CD1c-positive myeloid dendritic cell (primary cell): ENCODE measurements around the gene GNG13.
"Not testable (repeated sequence)": the region's sequence is repeated elsewhere in the genome, so short reads cannot be mapped to it uniquely, and the experiment has no call there.

ENCODE experiments used
- DNase-seq: peaks from one replicate; pipeline ENCODE4 v3.0.0-alpha.2; 2016; ENCODE audit errors: extremely low spot score

The GNG13 gene

DNA sequence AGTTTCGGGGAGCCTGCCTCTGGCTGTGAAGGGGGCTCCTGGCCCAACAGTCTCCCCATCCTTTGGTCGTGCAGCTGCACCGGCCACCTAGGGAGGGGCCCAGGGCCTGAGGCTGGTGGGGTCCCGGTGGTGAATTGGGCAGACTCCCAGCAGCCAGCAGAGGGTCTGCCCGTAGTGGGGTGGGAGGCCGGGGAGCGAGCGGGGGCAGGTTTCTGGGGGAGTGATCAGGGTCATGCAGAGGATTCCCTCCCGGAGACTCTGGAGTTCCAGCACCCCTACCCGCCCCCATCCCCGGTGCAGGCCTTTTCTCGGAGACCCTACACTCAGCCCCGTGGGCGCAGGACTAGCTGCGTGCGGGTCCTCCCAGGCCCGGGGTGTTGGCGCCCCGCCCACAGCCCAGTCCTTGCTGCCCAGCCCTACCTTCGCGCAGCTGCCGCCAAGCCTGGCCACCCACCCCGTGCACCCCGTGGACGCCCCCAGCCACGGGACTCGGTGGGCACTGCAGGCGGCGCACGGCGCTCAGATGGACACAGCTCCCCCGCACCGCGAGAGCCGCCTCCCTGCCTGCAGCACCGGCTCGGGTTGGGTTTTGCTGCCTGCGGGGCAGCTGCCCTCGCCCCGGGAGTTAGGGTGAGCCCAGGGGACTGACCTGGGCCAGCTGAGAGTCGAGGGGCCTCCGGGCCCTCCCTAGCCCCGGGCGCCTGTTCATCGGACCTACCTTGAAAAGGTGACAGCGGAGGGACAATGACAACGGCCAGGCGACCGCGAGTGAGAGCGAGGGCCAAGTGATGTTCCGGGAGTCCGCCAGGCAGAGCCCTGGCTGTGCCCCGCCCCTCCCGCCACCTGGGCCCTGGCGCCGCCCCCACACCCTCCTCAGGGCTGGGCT, at the start of gene GNG13:
Gene GNG13, minus strand, starts transcription at position 787 of the 886 bp plus-strand sequence. CDS start 1,657 bp downstream, outside the sequence.
- no peak for DNase-seq

- no peak for DNase-seq
Measured at GRCh38 chr16:848510-849253, 48.1 kb upstream of the GNG13 start.

- no peak for DNase-seq
Measured at GRCh38 chr16:847681-848445, 47.3 kb upstream of the GNG13 start.

DNA sequence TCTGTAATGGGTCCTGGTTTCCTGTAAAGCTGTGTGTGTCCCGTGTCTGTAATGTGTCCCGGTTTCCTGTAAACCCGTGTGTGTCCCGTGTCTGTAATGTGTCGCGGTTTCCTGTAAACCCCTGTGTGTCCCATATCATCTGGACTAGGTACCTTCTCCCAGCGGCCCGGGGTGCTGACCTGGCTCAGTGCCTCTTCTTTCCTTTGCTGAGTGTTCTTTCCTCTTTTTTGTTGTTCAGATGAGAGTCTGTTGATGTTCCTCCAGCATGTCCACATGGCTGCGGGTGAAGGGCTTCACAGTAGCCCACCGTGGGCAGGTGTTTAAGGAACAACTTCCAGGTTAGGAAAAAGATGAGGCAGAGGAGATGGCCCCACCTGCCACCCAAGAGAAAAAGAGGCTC, 46.6 kb upstream of the GNG13 start:
- no peak for DNase-seq

- DNase-seq = no peak
Measured at GRCh38 chr16:845351-845745, 44.8 kb upstream of the GNG13 start.

DNA sequence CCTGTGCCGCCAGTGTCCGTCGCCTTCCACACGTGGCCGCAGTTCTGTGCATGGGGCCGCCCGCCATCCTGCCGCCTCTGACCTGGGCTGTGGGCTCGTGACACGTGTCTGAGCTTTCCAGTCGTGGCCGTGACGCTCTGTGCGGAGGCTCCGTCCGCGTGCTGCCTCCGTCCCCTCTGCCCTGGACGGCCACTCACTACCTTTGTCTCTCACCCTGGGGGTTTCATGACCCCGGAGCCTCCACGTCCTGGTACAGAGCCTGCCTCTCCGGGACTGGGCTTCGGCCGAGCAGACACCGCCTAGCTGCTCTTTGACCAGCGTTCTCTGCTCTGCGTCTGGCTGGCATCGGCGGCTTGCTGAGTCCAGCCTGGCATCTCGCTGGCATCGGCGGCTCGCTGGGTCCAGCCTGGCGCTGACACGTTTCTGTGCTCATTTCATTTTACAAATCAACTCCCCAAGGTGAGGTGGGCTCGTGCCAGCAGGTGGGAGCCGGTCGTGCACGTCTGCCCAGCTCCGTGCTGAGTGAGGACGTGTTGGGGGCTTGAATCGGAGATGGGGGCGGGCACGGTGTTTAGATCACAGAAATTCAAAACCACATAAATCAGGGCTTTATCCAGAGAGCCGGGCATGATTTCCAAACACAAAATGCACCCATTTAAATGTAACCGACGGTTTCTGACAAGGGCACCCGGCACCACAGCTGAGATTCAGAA, 44.3 kb upstream of the GNG13 start:
- DNase-seq = no peak

DNA sequence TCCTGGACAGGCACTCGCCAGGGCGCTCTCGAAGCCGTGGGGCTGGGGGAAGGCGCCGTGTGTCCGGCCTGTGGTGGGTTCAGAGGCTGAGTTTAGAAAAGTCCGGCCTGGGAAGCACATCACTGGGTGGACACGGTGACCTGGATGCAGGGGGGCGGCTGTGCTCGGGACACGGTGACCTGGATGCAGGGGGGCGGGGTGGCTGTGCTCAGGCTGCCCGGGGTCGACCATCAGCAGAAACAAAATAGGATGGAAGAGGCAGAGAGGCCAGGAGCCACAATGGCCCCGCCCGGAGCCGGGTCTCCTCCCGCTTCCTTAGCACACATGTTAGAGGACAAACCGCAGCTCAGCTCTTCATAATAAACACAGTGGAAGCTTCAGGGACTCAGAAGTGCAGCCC, 43.2 kb upstream of the GNG13 start:
- no peak for DNase-seq

- DNase-seq = no peak
Measured at GRCh38 chr16:842711-843560, 42.4 kb upstream of the GNG13 start.

GRCh38 chr16:842061-842476, 41.5 kb upstream of the GNG13 start:
- DNase-seq = no peak

GRCh38 chr16:841455-842060, 41.0 kb upstream of the GNG13 start:
- DNase-seq = no peak

- DNase-seq = no peak
Measured at GRCh38 chr16:840561-841454, 40.3 kb upstream of the GNG13 start.

DNA sequence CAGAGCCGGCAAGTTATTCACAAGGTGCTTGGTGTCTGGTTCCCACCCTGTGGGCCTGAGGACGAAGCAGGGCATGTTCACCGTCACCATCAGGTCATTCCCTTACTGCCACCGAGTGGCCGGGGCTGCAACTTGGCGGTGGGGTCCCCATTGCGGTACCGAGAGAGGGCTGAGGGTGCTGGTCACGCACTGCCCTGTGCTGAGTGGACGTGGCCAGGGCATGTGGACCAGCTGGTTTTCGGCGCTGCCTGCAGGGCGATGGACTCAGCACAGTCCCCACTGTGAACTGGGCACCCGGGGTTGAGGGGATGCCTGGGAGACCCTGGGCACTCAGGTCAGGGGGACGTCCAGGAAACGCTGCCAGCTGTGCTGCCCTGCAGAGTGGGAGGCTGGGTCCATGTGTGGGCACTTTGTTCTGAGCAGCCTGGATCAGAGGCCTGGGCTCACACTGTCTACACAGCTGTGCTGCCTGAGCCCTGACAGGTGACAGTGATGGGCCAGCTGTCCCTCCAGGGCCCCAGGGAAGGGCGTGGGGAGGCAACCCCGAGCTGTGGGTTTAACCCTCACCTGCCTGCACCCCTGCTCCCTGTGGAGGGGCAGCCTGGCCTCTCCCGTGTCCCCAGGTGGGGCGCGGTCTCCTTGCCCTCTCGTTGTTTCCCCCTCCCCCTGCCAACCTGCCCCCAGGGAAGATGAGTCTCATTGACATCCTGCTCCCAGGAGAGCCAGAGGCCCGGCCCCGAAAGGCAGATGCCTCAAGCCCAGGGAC, 39.3 kb upstream of the GNG13 start:
- no peak for DNase-seq

GRCh38 chr16:838741-839140, 38.2 kb upstream of the GNG13 start:
- DNase-seq = no peak

DNA sequence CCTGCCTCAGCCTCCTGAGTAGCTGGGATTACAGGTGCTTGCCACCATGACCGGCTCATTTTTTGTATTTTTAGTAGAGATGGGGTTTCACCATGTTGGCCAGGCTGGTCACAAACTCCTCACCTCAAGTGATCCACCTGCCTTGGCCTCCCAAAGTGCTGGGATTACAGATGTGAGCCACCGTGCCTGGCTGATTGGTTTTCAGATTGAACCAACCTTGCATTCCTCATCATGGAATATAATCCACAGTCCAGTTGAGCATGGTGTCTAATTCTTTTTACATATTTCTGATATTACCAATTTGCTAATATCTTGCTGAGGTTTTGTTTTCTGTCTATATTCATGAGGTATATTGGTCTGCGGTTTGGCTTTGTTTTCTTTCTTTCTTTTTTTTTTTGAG, 36.3 kb upstream of the GNG13 start:
- DNase-seq = not testable (repeated sequence)

DNA sequence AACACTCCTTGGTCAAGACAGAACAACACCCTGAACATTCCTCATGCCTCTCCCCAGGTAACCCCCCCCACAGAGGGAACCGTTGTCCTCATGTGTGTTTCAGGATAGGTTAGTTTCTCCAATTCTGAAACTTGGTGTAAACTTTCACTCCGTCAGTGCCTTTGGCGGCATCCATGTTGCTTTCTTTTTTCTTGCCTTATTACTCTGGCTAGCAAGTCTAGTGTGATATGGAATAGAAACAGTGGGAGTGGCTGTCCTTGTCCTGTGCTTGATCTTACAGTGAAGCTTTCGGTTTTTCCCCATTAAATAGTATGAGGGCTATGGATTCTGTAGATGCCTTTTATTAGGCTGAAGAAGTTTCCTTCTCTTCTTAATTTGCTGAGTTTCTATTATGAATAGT, 35.7 kb upstream of the GNG13 start:
- DNase-seq = no peak

DNA sequence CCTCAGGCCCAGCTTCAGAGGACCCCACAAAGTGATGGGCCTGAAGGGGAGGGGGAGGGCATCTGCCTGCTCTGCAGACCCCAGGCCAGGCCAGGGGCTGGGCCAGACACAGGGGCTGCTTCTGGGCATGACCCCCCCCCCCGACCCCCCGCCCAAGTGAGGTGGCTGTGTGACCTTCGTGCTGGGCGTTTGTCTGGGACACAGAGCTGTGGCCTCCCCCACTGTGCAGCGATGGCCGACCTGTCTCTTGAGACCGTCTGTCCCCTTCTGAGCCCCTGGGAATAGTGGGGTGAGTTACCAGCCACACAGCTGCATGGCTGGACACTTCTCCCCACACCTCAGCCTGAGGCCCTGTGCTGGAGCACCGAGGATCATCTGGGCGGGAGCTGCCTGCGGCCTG, 34.8 kb upstream of the GNG13 start:
- DNase-seq = no peak

GRCh38 chr16:833411-833810, 32.9 kb upstream of the GNG13 start:
- DNase-seq = no peak

DNA sequence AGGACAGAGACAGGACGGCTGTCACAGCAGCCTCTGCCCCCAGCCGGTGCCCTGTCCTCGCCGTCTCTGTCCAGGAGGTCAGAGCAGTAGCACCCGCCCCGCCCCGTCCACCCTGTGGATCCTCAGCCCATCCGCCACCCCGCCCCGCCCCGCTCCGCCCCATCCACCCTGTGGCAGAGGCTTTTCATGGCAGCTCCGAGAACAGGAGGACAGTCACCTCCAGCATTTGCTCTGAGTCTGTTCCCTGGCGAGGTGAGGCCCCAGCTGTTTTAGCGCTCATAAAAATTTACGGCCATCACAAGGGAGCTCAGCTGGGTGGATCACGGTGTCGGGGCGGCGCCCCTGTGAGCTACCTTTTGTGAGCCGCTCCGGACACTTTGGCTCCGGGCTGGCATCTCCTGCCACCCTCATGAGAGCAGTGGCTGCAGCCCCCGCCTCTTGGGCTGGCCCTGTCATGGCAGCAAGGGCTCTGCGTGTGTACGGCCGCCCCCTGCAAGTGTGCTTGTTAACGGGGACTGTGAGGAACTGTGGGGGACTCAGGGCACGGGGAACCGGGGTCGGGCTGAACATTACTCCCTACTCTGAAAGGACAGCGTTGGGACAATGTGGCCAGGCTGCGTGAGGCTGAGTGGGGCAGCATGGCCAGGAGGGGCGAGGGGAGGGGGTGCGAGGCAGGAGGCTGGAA, 32.3 kb upstream of the GNG13 start:
- no peak for DNase-seq
